ENCODE measurements around the gene ANTXRL.

- TF ChIP-seq, protein P1, sequence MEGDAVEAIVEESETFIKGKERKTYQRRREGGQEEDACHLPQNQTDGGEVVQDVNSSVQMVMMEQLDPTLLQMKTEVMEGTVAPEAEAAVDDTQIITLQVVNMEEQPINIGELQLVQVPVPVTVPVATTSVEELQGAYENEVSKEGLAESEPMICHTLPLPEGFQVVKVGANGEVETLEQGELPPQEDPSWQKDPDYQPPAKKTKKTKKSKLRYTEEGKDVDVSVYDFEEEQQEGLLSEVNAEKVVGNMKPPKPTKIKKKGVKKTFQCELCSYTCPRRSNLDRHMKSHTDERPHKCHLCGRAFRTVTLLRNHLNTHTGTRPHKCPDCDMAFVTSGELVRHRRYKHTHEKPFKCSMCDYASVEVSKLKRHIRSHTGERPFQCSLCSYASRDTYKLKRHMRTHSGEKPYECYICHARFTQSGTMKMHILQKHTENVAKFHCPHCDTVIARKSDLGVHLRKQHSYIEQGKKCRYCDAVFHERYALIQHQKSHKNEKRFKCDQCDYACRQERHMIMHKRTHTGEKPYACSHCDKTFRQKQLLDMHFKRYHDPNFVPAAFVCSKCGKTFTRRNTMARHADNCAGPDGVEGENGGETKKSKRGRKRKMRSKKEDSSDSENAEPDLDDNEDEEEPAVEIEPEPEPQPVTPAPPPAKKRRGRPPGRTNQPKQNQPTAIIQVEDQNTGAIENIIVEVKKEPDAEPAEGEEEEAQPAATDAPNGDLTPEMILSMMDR (IDR thresholded peaks at IDR 0.05) = no peak
- TF ChIP-seq POLR2A (IDR thresholded peaks at IDR 0.05) = no peak
These were observed 26.2 kb downstream of the ANTXRL start for GRCh38 chr10:46312953-46313352.

Measured in lower leg skin (tissue), 3 donors.